ENCODE measurements around the gene TBX6. TPM values are rescaled to one million over a fixed set of nuclear protein-coding genes. Genes with fewer than 3 reads are reported as not detected.
"Not testable (repeated sequence)": the region's sequence is repeated elsewhere in the genome, so short reads cannot be mapped to it uniquely, and the experiment has no call there.

TBX6 gene
- total and polyA plus RNA-seq, 2 donors, result 0.52 to 2.6 TPM

DNA sequence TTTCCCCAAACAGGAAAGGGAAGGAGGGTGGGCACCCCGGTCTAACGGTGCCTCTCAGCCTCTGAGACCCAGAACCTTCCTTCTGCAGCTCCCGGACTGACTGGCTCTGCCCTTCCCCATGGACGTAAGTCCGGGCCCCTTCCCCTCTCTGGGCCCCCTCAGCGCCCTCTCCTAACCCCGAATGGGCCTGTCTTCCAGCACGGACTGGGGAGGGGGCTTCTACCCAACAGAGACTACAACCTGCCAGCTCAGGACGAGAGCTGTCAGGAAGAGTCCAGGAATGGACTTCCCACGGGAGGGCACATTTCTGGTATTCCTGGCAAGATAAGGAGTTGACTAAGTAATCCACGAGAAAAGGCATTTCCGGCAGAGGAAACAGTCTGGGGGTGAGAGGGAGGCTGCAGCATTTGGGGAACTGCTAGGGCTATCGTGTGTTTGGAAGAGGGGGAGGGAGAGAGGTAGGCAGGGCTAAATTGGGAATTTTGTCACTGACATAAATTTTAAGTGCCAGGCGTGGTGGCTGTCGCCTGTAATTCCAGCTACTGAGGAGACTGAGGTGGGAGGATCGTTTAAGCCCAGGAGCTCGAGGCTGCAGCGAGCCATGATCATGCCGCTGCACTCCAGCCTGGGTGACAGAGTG is 38.2 kb downstream of the TBX6 start:
- no peak for DNase-seq (ENCODE audit: low read depth in 6 of 9, low spot score in 9 of 9)
- H3K27me3 ChIP-seq (ENCODE audit: control insufficient read depth in 2 of 2, insufficient read depth in 1 of 2, low read length in 1 of 2), result no peaks in the 10 kb centered on the region
- H3K4me1 ChIP-seq (ENCODE audit: control insufficient read depth in 2 of 2, insufficient read depth in 2 of 2, low read length in 2 of 2), result peaks cover 7 to 35% of the 10 kb centered on the region in 2 donors
- H3K36me3 ChIP-seq (ENCODE audit: control insufficient read depth in 2 of 2, insufficient read depth in 2 of 2, low read length in 1 of 2), result no peaks in the 10 kb centered on the region
- H3K9me3 ChIP-seq (ENCODE audit: control insufficient read depth in 2 of 2, insufficient read depth in 1 of 2, low read length in 1 of 2), result no peaks in the 10 kb centered on the region
- WGBS, result 14% methylated on average over 19 of the region's 19 CpGs
- peak overlapping the region in 1 of 2 donors; percentile 12 for H3K27ac ChIP-seq (ENCODE audit: low read depth in 1 of 2, low read length in 1 of 2)
- H3K4me3 ChIP-seq (ENCODE audit: low read length in 2 of 2), result peak overlapping the region; percentile 77 to 87

DNA sequence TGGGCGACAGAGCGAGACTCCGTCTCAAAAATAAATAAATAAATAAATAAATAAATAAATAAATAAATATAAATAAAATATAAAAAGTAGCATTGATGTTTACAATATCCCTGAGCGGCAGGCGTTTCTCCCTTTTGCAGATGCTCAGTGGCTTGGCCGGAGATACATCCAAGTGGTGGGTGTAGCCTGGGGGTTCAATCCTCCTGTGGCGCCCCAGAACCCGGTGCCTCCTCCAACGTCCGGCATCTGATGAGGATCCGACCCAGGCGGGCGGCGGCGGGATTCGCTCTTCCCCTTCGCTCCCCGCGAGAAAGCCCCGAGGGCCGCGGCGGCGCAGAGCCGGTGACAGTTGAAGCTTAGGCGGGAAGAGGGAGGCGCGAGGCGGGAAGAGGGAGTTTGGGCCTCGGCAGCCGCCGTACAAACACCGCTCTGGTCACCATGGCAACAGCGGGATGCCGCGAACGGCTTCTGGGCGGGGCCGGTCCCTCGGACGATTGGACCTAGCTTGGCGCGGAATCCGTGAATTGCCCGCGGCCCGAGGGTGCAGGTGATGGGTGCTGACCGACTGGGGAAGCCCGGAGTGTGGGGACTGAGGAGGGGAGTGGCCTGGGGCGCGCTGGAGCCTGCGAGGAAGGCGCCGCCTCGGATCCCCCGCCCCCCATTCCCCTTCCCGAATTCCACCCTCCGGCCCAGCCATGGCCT is 38.9 kb downstream of the TBX6 start:
- H3K27ac ChIP-seq (ENCODE audit: low read depth in 1 of 2, low read length in 1 of 2), result peak overlapping the region in 1 of 2 donors; percentile 12
- H3K36me3 ChIP-seq (ENCODE audit: control insufficient read depth in 2 of 2, insufficient read depth in 2 of 2, low read length in 1 of 2), result no peaks in the 10 kb centered on the region
- no peaks in the 10 kb centered on the region for H3K9me3 ChIP-seq (ENCODE audit: control insufficient read depth in 2 of 2, insufficient read depth in 1 of 2, low read length in 1 of 2)
- peak; percentile 63 to 90 (median 77) for DNase-seq (ENCODE audit: low read depth in 6 of 9, low spot score in 9 of 9)
- peak overlapping the region; percentile 77 to 87 for H3K4me3 ChIP-seq (ENCODE audit: low read length in 2 of 2)
- H3K4me1 ChIP-seq (ENCODE audit: control insufficient read depth in 2 of 2, insufficient read depth in 2 of 2, low read length in 2 of 2), result peaks cover 7 to 35% of the 10 kb centered on the region in 2 donors
- WGBS, result 5% methylated on average over 58 of the region's 58 CpGs
- no peaks in the 10 kb centered on the region for H3K27me3 ChIP-seq (ENCODE audit: control insufficient read depth in 2 of 2, insufficient read depth in 1 of 2, low read length in 1 of 2)

- Histone ChIP-seq H3K9me3 (ENCODE audit: control insufficient read depth in 2 of 2, insufficient read depth in 1 of 2, low read length in 1 of 2) (no peaks in the 10 kb centered on the region), H3K4me1 (ENCODE audit: control insufficient read depth in 2 of 2, insufficient read depth in 2 of 2, low read length in 2 of 2) (peaks cover 7 to 35% of the 10 kb centered on the region in 2 donors), H3K36me3 (ENCODE audit: control insufficient read depth in 2 of 2, insufficient read depth in 2 of 2, low read length in 1 of 2) (no peaks in the 10 kb centered on the region), H3K27ac (ENCODE audit: low read depth in 1 of 2, low read length in 1 of 2) (peak overlapping the region in 1 of 2 donors; percentile 19), H3K4me3 (ENCODE audit: low read length in 2 of 2) (peak overlapping the region in 1 of 2 donors; percentile 4), H3K27me3 (ENCODE audit: control insufficient read depth in 2 of 2, insufficient read depth in 1 of 2, low read length in 1 of 2) (no peaks in the 10 kb centered on the region)
- DNase-seq (ENCODE audit: low read depth in 6 of 9, low spot score in 9 of 9), result no peak
- WGBS, result 94% methylated on average over 3 of the region's 3 CpGs
Observed at GRCh38 chr16:30051518-30051917, 40.2 kb downstream of the TBX6 start.

GRCh38 chr16:30049871-30050270 is 41.9 kb downstream of the TBX6 start:
- no peaks in the 10 kb centered on the region for H3K27me3 ChIP-seq (ENCODE audit: control insufficient read depth in 2 of 2, insufficient read depth in 1 of 2, low read length in 1 of 2)
- no peak overlapping the region for H3K4me3 ChIP-seq (ENCODE audit: low read length in 2 of 2)
- no peak for DNase-seq (ENCODE audit: low read depth in 6 of 9, low spot score in 9 of 9)
- no peak overlapping the region for H3K27ac ChIP-seq (ENCODE audit: low read depth in 1 of 2, low read length in 1 of 2)
- 98% methylated on average over 8 of the region's 8 CpGs for WGBS
- peaks cover 0 to 5% of the 10 kb centered on the region in 2 donors for H3K9me3 ChIP-seq (ENCODE audit: control insufficient read depth in 2 of 2, insufficient read depth in 1 of 2, low read length in 1 of 2)
- H3K4me1 ChIP-seq (ENCODE audit: control insufficient read depth in 2 of 2, insufficient read depth in 2 of 2, low read length in 2 of 2), result peaks cover 7 to 26% of the 10 kb centered on the region in 2 donors
- no peaks in the 10 kb centered on the region for H3K36me3 ChIP-seq (ENCODE audit: control insufficient read depth in 2 of 2, insufficient read depth in 2 of 2, low read length in 1 of 2)

DNA sequence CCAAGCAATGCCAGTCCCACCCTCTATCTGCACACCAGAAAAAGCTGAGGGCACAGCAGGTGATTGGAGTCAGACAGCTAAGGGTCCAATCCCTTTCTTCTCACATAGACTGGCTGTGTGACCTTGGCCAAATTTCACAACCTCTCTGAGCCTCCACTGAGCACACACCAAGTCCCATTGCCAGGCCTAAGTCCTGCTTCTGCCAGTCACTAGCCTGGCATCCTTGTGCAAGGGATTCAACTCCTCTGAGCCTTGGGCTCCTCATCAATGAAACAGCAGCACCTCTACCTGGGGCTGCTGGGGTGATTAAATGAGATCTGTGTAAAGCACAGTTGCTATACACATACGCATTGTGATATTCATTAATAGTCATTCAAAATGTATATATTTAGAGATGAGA is 45.1 kb downstream of the TBX6 start:
- Histone ChIP-seq H3K4me3 (ENCODE audit: low read length in 2 of 2) (no peak overlapping the region), H3K27me3 (ENCODE audit: control insufficient read depth in 2 of 2, insufficient read depth in 1 of 2, low read length in 1 of 2) (no peaks in the 10 kb centered on the region), H3K4me1 (ENCODE audit: control insufficient read depth in 2 of 2, insufficient read depth in 2 of 2, low read length in 2 of 2) (peaks cover 0 to 2% of the 10 kb centered on the region in 2 donors), H3K27ac (ENCODE audit: low read depth in 1 of 2, low read length in 1 of 2) (no peak overlapping the region), H3K9me3 (ENCODE audit: control insufficient read depth in 2 of 2, insufficient read depth in 1 of 2, low read length in 1 of 2) (peaks cover 0 to 5% of the 10 kb centered on the region in 2 donors), H3K36me3 (ENCODE audit: control insufficient read depth in 2 of 2, insufficient read depth in 2 of 2, low read length in 1 of 2) (no peaks in the 10 kb centered on the region)
- no peak for DNase-seq (ENCODE audit: low read depth in 6 of 9, low spot score in 9 of 9)
- WGBS, result 100% methylated on average over 1 of the region's 1 CpG

DNA sequence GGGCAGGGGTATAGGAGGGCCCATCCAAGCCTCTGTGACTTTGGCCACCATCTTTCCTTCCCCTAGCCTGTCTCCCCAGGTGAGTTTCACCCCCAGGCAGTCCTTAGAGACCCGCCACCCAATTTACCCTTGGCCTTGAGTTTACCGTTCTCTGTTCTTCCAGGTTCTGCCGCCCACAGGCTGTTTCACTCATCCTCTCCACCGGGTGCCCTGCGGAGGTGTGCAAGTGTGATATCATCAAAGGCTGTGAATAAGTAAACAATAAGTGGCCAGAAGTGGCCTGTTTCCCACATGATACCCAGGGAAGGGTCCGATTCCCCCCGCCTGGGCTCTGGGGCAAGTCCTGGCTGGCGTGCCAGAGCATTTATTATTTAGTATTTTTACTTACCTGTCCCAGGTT is 45.5 kb downstream of the TBX6 start:
- DNase-seq (ENCODE audit: low read depth in 6 of 9, low spot score in 9 of 9), result no peak
- H3K4me3 ChIP-seq (ENCODE audit: low read length in 2 of 2), result no peak overlapping the region
- peaks cover 0 to 5% of the 10 kb centered on the region in 2 donors for H3K9me3 ChIP-seq (ENCODE audit: control insufficient read depth in 2 of 2, insufficient read depth in 1 of 2, low read length in 1 of 2)
- 90% methylated on average over 8 of the region's 8 CpGs for WGBS
- no peak overlapping the region for H3K27ac ChIP-seq (ENCODE audit: low read depth in 1 of 2, low read length in 1 of 2)
- no peaks in the 10 kb centered on the region for H3K36me3 ChIP-seq (ENCODE audit: control insufficient read depth in 2 of 2, insufficient read depth in 2 of 2, low read length in 1 of 2)
- no peaks in the 10 kb centered on the region for H3K4me1 ChIP-seq (ENCODE audit: control insufficient read depth in 2 of 2, insufficient read depth in 2 of 2, low read length in 2 of 2)
- no peaks in the 10 kb centered on the region for H3K27me3 ChIP-seq (ENCODE audit: control insufficient read depth in 2 of 2, insufficient read depth in 1 of 2, low read length in 1 of 2)

GRCh38 chr16:30041841-30042240 is 49.9 kb downstream of the TBX6 start:
- 41% methylated on average over 5 of the region's 5 CpGs for WGBS
- peaks cover 0 to 5% of the 10 kb centered on the region in 2 donors for H3K9me3 ChIP-seq (ENCODE audit: control insufficient read depth in 2 of 2, insufficient read depth in 1 of 2, low read length in 1 of 2)
- DNase-seq (ENCODE audit: low read depth in 6 of 9, low spot score in 9 of 9), result peak in 1 of 9 donors; percentile 49
- H3K27ac ChIP-seq (ENCODE audit: low read depth in 1 of 2, low read length in 1 of 2), result no peak overlapping the region
- no peak overlapping the region for H3K4me3 ChIP-seq (ENCODE audit: low read length in 2 of 2)
- no peaks in the 10 kb centered on the region for H3K36me3 ChIP-seq (ENCODE audit: control insufficient read depth in 2 of 2, insufficient read depth in 2 of 2, low read length in 1 of 2)
- H3K4me1 ChIP-seq (ENCODE audit: control insufficient read depth in 2 of 2, insufficient read depth in 2 of 2, low read length in 2 of 2), result no peaks in the 10 kb centered on the region
- H3K27me3 ChIP-seq (ENCODE audit: control insufficient read depth in 2 of 2, insufficient read depth in 1 of 2, low read length in 1 of 2), result no peaks in the 10 kb centered on the region

DNA sequence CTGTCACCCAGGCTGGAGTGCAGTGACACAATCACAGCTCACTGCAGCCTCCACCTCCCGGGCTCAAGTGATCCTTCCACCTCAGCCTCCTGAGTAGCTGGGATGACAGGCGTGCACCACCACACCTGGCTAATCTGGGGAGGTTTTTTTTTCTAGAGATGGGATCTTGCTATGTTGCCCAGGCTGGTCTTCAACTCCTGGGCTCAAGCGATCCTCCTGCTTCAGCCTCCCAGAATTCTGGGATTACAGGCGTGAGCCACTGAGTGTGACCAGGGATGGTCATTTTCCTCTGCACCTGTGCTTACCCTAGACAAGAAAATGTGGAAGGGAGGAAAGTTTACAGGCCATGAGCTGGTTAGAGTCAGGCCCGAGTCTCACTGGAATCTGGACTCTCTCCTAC is 51.0 kb downstream of the TBX6 start:
- not testable (repeated sequence) for H3K4me1 ChIP-seq (ENCODE audit: control insufficient read depth in 2 of 2, insufficient read depth in 2 of 2, low read length in 2 of 2); H3K27ac ChIP-seq (ENCODE audit: low read depth in 1 of 2, low read length in 1 of 2); H3K36me3 ChIP-seq (ENCODE audit: control insufficient read depth in 2 of 2, insufficient read depth in 2 of 2, low read length in 1 of 2); H3K9me3 ChIP-seq (ENCODE audit: control insufficient read depth in 2 of 2, insufficient read depth in 1 of 2, low read length in 1 of 2); H3K4me3 ChIP-seq (ENCODE audit: low read length in 2 of 2); H3K27me3 ChIP-seq (ENCODE audit: control insufficient read depth in 2 of 2, insufficient read depth in 1 of 2, low read length in 1 of 2); DNase-seq (ENCODE audit: low read depth in 6 of 9, low spot score in 9 of 9)
- WGBS, result 96% methylated on average over 5 of the region's 5 CpGs

GRCh38 chr16:30040221-30040620 is 51.5 kb downstream of the TBX6 start:
- no peaks in the 10 kb centered on the region for H3K9me3 ChIP-seq (ENCODE audit: control insufficient read depth in 2 of 2, insufficient read depth in 1 of 2, low read length in 1 of 2)
- H3K27me3 ChIP-seq (ENCODE audit: control insufficient read depth in 2 of 2, insufficient read depth in 1 of 2, low read length in 1 of 2), result peaks cover 0 to 9% of the 10 kb centered on the region in 2 donors
- H3K4me3 ChIP-seq (ENCODE audit: low read length in 2 of 2), result no peak overlapping the region
- H3K36me3 ChIP-seq (ENCODE audit: control insufficient read depth in 2 of 2, insufficient read depth in 2 of 2, low read length in 1 of 2), result no peaks in the 10 kb centered on the region
- WGBS, result 30% methylated on average over 5 of the region's 5 CpGs
- DNase-seq (ENCODE audit: low read depth in 6 of 9, low spot score in 9 of 9), result no peak
- H3K27ac ChIP-seq (ENCODE audit: low read depth in 1 of 2, low read length in 1 of 2), result no peak overlapping the region
- no peaks in the 10 kb centered on the region for H3K4me1 ChIP-seq (ENCODE audit: control insufficient read depth in 2 of 2, insufficient read depth in 2 of 2, low read length in 2 of 2)

Measured in thymus (tissue), 11 donors.